HG03457 (cell line): ENCODE measurements around the gene PLEK.
A peak's percentile ranks its signal among the peaks of the same experiment; 100 is the strongest.
"Not testable (repeated sequence)": the region's sequence is repeated elsewhere in the genome, so short reads cannot be mapped to it uniquely, and the experiment has no call there.

Experiments used
- ATAC-seq: cut with Tn5 transposase; IDR thresholded peaks from one replicate; pipeline ENCODE4 v1.9.1; 2021; ENCODE audit warnings: moderate number of reproducible peaks; ENCODE audit not compliant: unreplicated experiment

PLEK gene, protein sequence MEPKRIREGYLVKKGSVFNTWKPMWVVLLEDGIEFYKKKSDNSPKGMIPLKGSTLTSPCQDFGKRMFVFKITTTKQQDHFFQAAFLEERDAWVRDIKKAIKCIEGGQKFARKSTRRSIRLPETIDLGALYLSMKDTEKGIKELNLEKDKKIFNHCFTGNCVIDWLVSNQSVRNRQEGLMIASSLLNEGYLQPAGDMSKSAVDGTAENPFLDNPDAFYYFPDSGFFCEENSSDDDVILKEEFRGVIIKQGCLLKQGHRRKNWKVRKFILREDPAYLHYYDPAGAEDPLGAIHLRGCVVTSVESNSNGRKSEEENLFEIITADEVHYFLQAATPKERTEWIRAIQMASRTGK

DNA sequence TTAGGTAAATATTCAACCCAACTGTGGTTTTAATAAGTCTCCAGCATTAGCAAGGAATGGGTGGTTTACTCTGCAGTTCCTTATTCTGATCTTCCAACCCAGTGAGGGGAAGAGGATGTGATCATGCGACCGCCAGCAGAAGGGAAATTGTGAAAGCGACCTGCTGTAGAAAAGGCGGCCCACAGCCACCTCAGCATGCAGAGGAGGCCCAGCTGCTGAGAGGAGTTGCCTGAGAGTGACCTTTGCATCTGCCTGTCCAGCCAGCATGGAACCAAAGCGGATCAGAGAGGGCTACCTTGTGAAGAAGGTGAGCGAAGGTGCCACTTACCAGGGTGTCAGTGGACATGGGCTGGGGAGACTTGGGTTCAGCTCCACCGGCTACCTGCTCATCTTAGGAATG lies at the start of gene PLEK:
Gene PLEK (plus strand): TSS at position 196 of the 400 bp plus-strand sequence. CDS start 70 bp downstream, at position 266.
- peak; percentile 55 for ATAC-seq

DNA sequence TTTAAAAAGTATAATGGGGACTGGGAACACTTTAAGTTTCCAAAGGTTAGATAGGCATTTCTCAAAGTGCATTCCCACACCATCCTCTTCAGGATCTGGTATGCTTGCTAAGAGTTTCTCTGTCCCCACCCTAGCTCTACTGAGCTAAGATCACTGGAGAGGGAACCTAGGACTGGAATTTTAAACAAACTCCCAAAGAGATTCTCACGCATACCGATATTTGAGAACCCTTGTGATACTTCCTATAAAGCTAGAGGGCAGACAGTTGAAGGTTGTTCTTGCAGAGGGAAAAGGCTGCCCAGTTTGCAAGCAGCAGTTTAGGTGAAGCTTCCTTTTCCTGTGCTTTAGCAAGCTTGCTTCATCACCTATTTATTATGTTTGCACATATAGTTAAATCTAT lies 49.0 kb upstream of the PLEK start:
- ATAC-seq, result no peak

DNA sequence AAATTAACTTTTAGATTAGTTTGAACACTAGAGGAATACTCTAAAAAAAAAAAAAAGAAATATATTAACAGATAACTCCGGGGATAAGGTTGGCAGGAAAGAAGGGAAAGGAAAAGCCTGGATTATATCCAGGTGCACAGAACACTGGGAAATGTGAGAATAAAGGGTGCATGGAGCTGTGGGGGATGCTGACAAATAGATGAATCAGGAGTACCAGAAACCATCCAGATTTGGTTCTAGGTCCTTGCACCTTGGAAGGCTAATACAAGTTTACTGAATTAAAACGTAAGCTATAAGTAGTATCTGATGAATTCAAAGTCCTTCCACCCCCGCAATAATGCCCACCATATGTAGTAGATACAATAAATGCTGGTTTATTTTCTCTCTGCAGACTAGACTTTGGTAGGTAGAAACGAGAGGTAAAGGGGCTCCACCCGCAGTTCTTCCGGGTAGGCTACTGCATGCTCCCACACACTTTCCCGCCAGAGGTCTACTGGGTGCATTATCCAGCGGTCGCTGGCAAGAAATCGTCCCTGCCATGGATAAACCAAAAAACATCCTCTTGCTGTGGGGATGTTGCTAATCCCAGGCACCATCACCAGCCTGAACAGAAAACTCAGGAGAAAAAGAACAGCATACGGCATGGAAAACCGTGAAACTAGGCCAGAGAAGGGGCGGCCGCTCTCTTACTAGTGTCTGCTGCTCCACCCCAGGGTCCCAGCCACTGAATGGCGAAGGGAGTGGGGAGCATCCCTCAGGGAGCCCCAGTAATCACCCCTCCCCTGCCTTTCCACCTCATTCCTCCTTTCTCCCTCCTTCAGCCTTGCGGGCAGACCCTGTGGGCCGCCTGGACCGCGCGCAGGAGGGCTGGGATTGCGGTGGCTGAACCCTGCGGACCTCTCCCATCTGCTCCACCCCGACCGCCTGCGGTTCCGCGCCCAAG lies 46.8 kb upstream of the PLEK start:
- ATAC-seq, result no peak

DNA sequence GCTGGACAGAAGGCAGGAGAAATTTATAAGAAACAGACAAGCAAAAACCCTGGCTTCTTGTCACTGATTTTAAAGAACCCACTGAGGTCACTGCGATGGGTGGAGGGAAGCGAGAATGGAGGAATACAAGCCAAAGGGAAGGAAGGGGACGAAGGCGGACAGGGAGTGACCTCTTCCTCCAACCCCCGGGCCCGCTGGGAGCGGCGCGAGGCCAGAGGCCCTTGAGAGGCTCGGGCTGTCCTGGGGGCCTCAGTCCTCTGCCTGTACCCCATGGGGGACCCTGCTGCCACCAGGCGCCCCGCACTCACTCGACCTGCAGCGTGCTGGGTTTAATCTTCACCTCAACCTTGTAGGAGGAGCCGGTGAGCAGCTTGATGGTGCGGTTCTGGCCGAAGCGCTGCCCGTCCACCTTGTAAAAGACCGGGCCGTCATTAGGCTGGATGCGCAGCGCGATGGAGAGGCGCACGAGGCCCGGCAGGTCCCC lies 46.1 kb upstream of the PLEK start:
- no peak for ATAC-seq

DNA sequence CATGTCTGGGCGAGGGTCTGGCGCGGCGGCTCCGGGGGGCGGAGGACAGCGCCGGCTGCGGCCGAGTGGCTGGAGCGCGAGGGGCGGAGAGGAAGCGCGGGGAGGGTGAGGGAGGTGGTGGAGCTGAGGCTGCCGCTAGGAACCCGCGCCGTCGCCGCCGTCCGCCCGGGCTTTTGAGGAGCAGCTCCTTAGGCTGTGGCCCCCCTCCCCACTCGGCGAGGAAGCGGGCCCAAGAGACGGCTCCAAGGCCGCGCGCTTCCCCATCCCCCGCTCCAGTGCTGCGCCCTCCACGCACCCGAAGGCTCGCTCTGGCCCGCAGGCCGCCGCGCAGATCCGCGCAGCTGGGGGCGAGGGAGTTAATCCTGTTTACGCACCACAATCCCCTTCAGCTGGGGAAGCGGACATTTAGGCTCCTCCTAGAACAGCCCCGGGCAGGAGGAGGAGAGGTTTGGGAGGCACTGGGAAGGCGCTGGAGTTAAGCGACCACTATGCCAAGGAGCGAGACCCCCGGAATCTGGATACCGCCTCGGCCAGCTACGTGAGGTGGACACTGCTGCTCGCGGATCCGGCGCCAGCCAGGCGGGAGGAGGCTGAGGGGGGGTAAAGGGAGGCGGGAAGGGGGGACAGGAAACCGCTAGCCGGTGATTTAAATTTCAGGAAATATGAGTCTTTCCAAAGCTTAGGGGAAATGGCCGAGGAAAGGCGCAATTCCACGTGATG lies 45.5 kb upstream of the PLEK start, which contains the start of gene CNRIP1:
Gene CNRIP1 (minus strand): TSS at position 552 of the 720 bp plus-strand sequence. CDS start 549 bp downstream, at position 3.
- no peak for ATAC-seq

DNA sequence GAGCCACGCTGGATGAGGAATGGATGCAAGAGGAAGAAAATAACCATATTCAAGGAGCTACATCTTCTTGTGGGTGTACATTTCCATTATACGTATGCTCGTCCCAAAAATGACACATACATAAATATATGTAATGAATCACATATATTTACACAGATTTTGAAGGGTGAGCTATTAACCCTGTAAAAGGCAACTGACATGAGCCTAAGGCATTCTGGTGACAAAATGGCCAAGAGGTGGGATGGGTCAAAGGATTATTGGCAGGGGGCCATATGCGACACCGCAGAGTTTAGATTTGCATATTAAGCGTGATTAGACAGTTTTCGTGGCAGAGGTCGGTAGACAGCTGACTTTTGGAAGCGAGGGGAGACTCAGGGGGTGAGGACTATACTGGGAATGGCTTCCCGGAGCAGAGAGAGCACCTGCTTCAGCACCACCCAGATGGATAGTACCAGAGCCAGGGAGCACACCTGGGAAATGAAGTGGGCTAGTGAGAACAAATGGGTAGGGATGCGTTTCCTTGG lies 44.9 kb upstream of the PLEK start:
- no peak for ATAC-seq

DNA sequence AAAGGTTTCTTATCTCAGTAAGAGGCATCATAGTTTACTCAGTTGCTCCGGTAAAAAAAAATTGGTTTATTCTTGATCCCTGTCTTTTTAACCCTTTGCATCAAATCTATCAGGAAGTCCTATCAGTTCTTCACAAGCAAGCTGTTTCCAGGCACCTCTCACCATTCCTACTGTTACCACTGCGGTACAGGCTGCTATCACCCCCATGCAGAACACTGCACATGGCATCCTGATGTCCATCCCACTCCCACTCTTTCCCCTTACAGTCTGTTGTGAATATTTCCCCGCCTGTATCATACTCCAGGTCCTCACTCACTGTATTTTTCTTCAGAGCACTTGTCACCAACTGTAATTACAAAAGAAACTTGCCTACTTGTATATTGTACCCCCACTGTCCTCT lies 40.0 kb upstream of the PLEK start:
- ATAC-seq, result no peak

DNA sequence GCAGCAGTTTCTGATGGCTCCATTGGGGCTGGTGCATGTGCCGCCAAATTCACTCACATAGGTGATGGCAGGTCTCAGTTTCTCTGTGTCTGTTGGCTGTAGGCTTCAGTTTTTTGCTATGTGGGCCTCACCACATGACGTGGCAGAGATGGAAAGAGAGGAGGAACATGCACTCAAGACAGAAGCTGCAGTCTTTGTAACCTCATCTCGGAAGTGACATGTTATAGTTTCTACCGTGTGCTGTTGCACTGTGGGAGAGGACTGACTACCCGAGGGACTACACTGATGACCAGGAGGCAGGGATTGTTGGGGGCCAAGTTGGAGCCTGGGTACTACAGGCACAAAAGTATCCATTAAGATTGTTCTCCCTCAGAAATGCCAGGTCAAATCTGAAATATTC lies 36.2 kb upstream of the PLEK start:
- no peak for ATAC-seq

DNA sequence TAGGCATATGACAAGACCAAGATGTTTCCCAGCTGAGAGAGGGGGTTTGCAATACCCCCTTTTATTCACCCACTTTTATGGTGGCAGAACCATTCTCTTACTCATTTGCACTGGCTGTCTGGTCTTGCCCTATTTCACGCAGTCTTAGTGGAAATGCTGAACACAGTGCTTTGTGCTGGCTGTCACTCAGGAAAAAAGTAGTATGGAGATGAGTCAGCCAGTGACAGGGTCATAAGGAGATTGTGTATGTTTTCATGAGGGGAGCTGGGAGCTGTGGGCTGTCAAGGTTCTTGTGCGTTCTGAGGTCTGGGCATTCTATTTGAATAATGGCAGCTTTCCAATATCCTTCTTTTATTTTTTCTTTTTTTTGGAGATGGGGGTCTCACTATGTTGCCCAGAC lies 34.4 kb upstream of the PLEK start:
- no peak for ATAC-seq

DNA sequence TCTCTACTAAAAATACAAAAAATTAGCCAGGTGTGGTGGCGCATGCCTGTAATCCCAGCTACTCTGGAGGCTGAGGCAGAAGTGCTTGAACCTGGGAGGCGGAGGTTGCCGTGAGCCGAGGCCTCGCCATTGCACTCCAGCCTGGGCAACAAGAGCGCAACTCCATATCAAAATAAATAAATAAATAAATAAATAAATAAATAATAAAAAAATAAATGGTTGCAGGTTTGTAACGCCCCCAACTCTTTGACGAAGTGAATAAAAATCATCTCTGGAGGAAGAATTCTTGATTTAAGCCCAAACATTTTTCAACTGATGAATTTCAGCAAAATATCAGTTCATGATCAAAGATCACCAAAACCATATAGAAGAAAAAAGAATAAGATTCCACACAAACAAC lies 32.1 kb upstream of the PLEK start:
- ATAC-seq, result no peak

DNA sequence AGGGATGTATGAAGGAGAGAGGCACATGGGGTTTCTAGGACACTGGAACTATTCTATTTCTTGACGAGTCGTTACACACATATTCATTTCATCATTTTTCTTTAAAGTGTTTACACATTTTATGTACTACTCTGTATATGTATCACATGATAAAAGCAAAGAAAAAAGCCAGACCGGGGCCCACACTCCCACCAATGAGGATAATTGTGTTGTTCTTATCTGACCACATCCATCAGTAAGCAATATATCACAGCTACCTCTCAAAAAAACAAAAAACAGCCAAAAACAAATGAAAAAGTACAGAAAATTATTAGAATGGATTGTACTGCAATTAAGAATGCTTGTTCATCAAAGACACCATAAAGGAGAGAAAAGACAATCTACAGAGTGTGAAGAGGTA lies 31.2 kb upstream of the PLEK start:
- ATAC-seq, result no peak

DNA sequence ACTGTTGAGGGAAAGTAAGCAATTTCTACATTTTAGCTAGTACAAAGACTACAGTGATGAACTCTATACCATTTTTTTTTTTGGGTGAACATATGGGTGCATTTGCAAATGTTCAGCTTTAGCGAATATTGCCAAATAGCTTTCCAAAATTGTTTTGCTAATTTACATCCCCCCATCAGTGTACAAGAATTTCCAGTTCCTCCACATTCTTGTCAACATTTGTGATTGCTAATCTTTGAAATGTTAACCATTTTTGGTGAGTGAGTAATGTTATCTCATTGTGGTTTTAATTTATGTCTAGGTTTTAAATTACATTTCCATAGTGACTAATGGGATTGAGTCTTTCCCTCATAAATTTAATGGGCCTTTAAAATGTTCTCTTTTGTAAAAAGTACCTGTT lies 28.9 kb upstream of the PLEK start:
- ATAC-seq, result no peak

DNA sequence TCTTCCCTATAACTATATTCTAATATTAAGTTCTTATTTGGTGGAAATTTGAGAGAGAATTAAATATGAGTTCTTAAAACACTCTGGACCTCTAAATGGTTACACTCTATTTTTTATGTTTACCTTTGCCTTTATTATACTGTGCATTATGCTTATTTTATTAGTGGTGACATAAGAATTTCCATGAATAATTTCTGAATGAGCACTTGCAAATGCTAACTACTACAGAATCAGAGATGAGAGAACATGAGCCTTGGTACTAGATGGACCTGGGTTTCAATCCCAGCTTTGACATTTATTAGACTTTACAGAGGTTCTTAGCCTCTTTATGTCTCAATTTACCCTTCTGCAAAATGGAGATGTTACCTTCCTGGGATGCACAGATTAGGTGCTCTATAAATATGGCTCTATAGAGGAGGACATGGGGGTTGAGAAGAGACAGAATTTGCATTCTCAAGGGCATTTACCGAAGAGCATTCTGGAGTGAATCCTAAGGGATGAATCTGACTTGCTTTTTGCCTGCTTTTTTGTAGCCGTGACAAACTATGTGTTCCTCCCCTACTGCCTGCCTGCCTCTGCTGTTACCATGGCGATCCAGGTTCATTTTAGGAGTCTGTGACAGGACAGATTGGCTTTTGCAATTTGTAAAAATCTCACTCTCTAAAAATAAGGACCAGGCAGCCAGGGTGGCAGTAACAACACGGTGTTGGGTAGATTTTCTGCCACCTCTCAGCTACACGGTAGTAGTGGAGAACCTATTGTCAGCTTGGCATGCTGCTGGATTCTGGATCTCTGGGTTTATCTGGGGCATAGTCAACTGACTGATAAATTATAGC lies 24.6 kb upstream of the PLEK start:
- no peak for ATAC-seq

DNA sequence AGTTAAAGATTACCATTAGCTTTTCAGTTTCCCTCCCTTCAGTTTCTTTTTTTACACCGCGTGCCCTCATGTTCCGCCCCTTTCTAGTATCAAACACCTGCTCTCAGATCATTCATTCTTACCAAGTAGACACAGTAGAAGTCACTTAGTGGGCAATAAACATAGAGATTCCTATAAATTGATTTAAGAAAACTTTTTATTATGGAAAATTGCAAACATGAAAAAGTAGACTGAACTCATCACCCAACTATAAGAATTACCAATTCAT lies 24.1 kb upstream of the PLEK start:
- no peak for ATAC-seq

DNA sequence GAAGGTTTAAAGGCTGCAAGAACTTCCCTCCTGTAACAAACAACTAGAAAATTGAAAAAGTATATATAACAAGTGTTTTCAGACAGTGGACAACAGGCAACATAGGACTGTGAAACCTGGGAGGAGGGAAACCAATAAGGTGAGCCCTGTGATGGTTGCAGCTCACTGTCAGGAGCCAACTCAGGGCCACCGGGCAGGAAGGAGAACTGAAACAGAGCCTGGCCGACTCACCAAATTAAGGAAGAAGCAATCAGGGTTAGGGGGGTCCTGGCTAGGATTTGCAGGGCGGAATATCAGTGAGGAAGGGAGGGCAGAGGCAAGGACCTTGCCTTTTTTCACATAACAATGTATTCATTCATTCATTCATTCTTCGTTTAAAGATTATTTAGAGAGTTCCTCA lies 23.5 kb upstream of the PLEK start:
- no peak for ATAC-seq

DNA sequence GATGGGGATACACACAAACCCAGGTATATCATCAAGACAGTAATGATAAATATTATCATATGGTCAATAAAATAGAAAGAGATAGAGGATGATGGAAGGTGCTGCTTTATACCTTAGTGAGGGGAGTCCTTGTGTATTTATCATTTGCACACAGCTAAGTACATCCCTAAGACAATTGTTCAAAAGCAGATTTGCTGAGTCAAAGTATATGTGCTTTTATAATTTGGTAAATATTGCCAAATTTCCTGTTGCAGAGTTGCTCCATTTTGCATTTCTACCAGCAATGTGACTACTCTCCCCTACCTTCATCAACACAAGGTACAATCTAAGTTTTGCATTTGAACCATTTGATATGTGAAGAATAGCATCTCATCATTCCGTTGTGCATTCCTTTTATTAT lies 22.6 kb upstream of the PLEK start:
- no peak for ATAC-seq

DNA sequence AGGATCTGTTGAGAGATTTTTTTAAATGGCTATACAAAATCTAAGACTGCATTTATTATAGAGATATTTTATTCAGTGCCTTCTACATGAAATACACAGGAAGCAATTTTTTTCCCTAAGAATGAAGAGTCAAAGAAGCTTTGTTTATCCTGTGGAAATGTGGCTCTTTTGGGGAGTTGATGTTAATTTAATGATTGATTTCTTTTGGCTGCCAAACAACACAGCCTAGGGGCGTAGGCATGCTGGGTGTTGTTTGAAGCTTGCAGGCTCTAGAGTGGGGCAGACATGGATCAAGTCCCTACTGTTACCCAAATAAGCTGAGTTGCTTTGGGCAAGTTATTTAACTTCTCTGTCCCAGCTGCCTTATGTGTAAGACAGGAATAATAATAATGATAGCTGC lies 21.1 kb upstream of the PLEK start:
- no peak for ATAC-seq

DNA sequence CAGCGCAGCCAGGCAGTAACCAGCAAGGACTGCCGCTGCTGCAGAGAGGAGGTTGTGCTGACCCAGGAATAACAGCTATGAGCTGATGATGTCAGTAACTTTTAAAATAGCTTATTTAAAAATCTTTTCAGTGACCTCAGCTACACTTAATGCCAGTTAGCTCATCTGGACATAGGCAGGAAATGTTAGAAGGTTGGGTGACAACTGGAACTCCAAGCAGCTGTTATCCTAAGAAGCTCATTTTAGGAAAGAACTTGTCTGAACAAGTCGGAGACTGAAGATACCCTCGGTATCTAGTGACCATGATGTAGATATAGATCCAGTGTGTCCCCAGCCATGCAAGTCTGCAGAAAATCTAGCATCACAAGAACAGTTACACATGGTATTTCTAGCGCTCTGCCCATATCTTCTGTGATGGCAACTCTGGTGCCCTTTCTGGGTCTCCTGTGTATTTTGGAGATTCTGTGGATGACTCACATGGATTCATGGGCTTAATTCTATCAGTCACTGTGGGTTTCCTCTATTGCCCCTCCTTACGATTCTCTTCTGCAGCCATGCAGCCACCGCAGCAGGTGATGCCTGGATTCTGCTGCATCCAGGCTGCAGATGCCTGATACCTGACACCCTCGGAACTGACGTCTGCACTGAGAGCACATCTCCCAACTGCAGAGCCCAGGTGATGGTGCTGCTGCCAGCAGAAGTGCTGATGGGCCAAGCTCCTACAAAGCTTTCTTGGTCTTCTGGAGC lies 19.8 kb upstream of the PLEK start:
- no peak for ATAC-seq

DNA sequence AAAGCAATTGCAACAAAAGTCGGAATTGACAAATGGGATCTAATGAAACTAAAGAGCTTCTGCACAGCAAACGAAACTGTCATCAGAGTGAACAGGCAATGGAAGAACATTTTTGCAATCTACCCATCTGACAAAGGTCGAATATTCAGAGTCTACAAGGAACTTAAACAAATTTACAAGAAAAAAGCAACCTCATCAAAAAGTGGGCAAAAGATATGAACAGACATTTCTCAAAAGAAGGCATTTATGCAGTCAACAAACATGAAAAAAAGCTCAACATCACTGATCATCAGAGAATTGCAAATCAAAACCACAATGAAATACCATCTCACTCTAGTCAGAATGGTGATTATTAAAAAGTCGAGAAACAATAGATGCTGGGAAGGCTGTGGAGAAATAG lies 16.0 kb upstream of the PLEK start:
- not testable (repeated sequence) for ATAC-seq

DNA sequence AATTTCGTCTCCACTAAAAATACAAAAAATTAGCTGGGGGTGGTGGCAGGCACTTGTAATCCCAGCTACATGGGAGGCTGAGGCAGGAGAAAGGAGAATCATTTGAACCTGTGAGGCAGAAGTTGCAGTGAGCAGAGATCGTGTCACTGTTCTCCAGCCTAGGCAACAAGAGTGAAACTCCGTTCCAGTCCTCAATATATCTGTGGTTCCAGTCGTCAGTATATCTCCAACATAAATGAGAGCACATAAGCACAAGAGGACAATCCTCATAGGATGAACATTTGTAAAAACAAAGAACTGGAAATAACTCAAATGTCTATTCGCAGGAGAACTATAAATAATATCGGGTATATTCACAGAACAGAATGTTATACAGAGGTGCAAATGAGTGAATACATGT lies 13.1 kb upstream of the PLEK start:
- no peak for ATAC-seq
